ENCODE measurements around the gene MAPK1. TPM values are rescaled to one million over a fixed set of nuclear protein-coding genes. Genes with fewer than 3 reads are reported as not detected.

The MAPK1 gene
- total RNA-seq, 1 donor from 2014 or later, result 148 TPM

GRCh38 chr22:21765909-21766529, 101.4 kb downstream of the MAPK1 start:
- H3K27me3 ChIP-seq (ENCODE audit: insufficient read depth, low read length), result no peaks in the 10 kb centered on the region
- H3K9ac ChIP-seq (ENCODE audit: low read length), result no peak overlapping the region
- no peak overlapping the region for H3K4me3 ChIP-seq (ENCODE audit: insufficient read depth, low read depth, low read length)
- H3K79me2 ChIP-seq (ENCODE audit: insufficient read depth, low read length), result no peaks in the 10 kb centered on the region
- TF ChIP-seq EZH2 (IDR thresholded peaks at IDR 0.05; ENCODE audit: insufficient read depth, low read length) (no peak), CTCF (IDR thresholded peaks at IDR 0.05; ENCODE audit: insufficient read depth, low read depth, low read length) (no peak)
- peaks cover 43% of the 10 kb centered on the region for H3K36me3 Mint-ChIP-seq (ENCODE audit: low read depth, unreplicated experiment)
- peaks cover 3% of the 10 kb centered on the region for H3K4me1 ChIP-seq (ENCODE audit: insufficient read depth, low read length)
- H4K20me1 ChIP-seq (ENCODE audit: insufficient read depth, low read length), result peaks cover 27% of the 10 kb centered on the region
- H2AFZ ChIP-seq (ENCODE audit: low read depth, low read length), result no peak overlapping the region
- FAIRE-seq (no peak), DNase-seq (ENCODE audit: low read depth) (no peak)
- H3K4me3 Mint-ChIP-seq (ENCODE audit: unreplicated experiment), result no peak overlapping the region
- H3K36me3 ChIP-seq (ENCODE audit: insufficient read depth, low read length), result peaks cover 58% of the 10 kb centered on the region
- H3K9me3 ChIP-seq (ENCODE audit: insufficient read depth, low read depth, low read length), result no peaks in the 10 kb centered on the region
- no peak overlapping the region for H3K27ac Mint-ChIP-seq (ENCODE audit: unreplicated experiment)
- H3K9me3 Mint-ChIP-seq (ENCODE audit: unreplicated experiment), result no peaks in the 10 kb centered on the region
- no peak overlapping the region for H3K4me2 ChIP-seq (ENCODE audit: low read length)
- no peak overlapping the region for H3K27ac ChIP-seq (ENCODE audit: low read depth, low read length)
- peaks cover 5% of the 10 kb centered on the region for H3K4me1 Mint-ChIP-seq (ENCODE audit: low read depth, unreplicated experiment)
- H3K27me3 Mint-ChIP-seq (ENCODE audit: low read depth, unreplicated experiment), result no peaks in the 10 kb centered on the region

GRCh38 chr22:21764038-21764804, 103.2 kb downstream of the MAPK1 start:
- H3K9me3 ChIP-seq (ENCODE audit: insufficient read depth, low read depth, low read length), result no peaks in the 10 kb centered on the region
- H3K36me3 ChIP-seq (ENCODE audit: insufficient read depth, low read length), result peaks cover 60% of the 10 kb centered on the region
- Mint-ChIP-seq H3K36me3 (ENCODE audit: low read depth, unreplicated experiment) (peaks cover 45% of the 10 kb centered on the region), H3K27me3 (ENCODE audit: low read depth, unreplicated experiment) (no peaks in the 10 kb centered on the region), H3K4me3 (ENCODE audit: unreplicated experiment) (no peak overlapping the region), H3K27ac (ENCODE audit: unreplicated experiment) (no peak overlapping the region), H3K4me1 (ENCODE audit: low read depth, unreplicated experiment) (peaks cover 9% of the 10 kb centered on the region), H3K9me3 (ENCODE audit: unreplicated experiment) (no peaks in the 10 kb centered on the region)
- H3K27ac ChIP-seq (ENCODE audit: low read depth, low read length), result no peak overlapping the region
- no peaks in the 10 kb centered on the region for H3K79me2 ChIP-seq (ENCODE audit: insufficient read depth, low read length)
- no peak overlapping the region for H3K4me2 ChIP-seq (ENCODE audit: low read length)
- no peak for TF ChIP-seq CTCF (IDR thresholded peaks at IDR 0.05; ENCODE audit: insufficient read depth, low read depth, low read length)
- TF ChIP-seq EZH2 (IDR thresholded peaks at IDR 0.05; ENCODE audit: insufficient read depth, low read length), result no peak
- H2AFZ ChIP-seq (ENCODE audit: low read depth, low read length), result no peak overlapping the region
- H3K4me3 ChIP-seq (ENCODE audit: insufficient read depth, low read depth, low read length), result no peak overlapping the region
- peaks cover 29% of the 10 kb centered on the region for H4K20me1 ChIP-seq (ENCODE audit: insufficient read depth, low read length)
- no peaks in the 10 kb centered on the region for H3K27me3 ChIP-seq (ENCODE audit: insufficient read depth, low read length)
- DNase-seq (ENCODE audit: low read depth) (no peak), FAIRE-seq (no peak)
- H3K4me1 ChIP-seq (ENCODE audit: insufficient read depth, low read length), result peaks cover 9% of the 10 kb centered on the region
- no peak overlapping the region for H3K9ac ChIP-seq (ENCODE audit: low read length)
